MV-4-11 (cell line): ENCODE measurements around the gene TMPRSS2.
"Not testable (repeated sequence)": the region's sequence is repeated elsewhere in the genome, so short reads cannot be mapped to it uniquely, and the experiment has no call there.

Source experiments
- DNase-seq: peaks from one replicate; lab custom pipeline; 2025; lab: John Stamatoyannopoulos, UW

Gene TMPRSS2

DNA sequence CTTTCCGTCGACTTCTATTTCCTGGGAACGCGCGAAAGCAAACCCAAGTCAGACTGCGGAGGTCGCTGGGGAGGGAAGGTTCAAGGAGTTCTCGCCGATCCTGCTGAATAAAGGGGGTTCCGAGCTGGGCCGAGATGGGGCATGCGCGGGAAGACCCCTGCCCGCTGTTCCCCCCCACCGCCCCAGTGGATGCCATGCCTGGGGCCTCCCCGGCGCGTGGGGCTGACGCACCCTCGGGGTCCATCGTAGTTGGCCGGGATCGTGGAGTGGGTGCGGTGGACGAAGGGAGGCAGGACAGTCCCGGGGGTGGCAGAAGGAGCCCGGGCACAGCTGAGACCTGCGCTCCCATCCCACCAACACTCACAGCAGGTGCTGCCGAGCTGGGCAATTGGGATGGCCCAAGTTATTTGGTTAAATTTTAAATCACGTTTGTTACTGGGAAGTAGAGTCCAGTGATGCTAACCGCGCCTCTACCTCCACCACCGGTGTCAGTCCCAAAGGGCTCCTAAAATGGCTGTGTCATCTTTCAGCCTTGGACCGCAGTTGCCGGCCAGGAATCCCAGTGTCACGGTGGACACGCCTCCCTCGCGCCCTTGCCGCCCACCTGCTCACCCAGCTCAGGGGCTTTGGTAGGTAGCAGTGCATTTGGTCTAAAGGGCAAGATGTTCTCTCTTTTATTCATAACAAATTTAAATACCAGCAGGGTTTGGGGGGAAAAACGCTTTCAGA is 81.1 kb downstream of the TMPRSS2 start:
- DNase-seq = no peak

DNA sequence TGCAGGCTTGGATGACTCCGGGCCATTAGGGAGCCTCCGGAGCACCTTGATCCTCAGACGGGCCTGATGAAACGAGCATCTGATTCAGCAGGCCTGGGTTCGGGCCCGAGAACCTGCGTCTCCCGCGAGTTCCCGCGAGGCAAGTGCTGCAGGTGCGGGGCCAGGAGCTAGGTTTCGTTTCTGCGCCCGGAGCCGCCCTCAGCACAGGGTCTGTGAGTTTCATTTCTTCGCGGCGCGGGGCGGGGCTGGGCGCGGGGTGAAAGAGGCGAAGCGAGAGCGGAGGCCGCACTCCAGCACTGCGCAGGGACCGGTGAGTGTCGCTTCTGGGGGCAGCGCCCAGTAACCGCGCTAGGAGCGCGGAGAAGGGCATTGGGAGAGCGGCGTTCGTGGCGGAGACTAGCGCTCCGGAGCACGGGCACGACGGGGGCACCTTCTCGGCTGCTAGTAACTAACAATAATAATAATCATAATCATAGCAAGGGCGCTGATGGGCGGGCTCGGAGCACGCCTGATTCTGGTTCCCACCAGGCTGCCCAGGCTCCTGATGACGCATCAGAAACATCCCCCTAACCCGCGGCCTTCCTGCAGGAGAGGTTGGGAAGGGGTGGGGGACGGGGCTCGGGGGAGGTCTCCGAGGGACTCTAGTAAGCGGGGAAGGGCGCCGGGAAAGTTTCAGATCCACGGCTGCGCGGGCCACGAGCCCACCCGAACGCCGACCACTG is 81.8 kb downstream of the TMPRSS2 start, which contains the start of gene MX1:
MX1 (plus strand) TSS at position 286 of the 722 bp plus-strand sequence. CDS start 5,832 bp downstream, outside the sequence.
- peak; percentile 4 for DNase-seq

DNA sequence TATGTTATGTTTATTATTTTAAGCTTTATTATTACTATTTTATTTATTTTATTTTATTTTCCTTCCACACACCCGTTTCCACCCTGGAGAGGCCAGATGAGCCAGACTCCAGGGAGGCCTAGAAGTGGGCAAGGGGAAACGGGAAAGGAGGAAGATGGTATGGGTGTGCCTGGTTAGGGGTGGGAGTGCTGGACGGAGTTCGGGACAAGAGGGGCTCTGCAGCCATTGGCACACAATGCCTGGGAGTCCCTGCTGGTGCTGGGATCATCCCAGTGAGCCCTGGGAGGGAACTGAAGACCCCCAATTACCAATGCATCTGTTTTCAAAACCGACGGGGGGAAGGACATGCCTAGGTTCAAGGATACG is 82.4 kb downstream of the TMPRSS2 start:
- no peak for DNase-seq

DNA sequence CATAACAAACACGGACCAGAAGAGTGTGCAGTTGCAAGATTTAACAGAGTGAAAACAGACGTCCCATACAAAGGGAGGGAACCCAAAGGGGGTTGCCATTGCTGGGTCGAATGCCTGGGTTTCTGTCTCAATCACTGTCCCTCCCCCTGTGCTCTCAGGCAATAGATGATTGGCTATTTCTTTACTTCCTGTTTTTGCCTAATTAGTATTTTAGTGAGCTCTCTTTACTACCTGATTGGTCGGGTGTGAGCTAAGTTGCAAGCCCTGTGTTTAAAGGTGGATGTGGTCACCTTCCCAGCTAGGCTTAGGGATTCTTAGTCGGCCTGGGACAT is 84.7 kb downstream of the TMPRSS2 start:
- DNase-seq = peak; percentile 16

DNA sequence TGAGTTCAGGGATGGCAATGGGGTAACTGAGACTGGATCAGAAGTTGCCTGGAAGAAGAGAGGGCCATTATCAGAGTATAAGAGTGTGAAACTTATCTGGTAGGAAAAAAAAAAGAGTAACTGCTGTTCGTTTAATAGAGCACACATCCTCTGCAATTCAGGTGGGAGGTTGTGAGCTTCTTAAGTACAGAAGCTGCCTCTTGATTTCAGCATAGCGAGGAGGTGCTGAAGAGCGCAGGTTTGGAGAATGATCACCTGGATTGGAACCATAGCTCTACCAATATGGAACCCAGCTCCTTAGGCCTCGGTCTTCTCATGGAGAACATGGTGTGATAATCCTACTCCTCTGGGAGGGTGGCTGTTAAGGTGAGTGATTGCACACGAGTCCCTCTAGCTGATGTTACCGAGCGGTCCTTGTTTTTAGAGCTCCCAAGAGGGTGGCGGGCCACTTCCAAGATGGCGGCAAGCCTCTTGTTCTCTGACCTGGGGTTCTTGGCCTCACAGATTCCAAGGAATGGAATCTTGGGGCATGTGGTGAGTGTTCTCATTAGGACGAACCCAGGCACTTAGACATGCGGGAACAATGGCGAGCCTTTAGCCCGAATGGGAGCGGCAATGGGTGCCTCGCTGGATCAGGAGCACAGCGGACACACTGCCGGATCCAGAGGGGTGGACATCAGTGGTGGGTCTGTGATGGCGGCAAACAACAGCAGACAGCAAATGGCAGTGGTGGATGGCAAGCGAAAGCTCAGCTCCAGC is 85.2 kb downstream of the TMPRSS2 start:
- no peak for DNase-seq

- DNase-seq = not testable (repeated sequence)
These were observed 87.0 kb downstream of the TMPRSS2 start for GRCh38 chr21:41420998-41421397.

GRCh38 chr21:41419921-41420862 is 87.8 kb downstream of the TMPRSS2 start:
- peak; percentile 81 for DNase-seq

GRCh38 chr21:41418956-41419680 is 88.8 kb downstream of the TMPRSS2 start:
- no peak for DNase-seq

DNA sequence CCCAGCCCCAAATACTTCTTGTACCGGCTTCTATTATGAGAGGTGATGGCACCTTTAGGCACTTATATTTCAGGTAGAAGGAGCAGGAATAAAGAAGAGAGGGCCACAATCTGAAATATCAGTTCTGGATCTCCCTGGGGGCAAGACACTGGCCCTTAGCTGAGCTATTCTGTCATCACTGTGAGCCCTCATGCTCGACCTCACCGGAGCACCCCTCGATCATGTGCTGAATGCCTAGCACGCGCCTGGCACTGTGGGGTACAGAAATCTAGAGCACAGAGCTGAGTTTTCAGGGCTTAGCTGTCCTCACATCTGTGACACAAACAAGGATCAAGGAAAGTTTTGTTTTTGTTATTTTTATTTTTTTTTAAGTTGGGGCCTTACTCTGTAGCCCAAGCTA is 89.6 kb downstream of the TMPRSS2 start:
- DNase-seq = no peak

GRCh38 chr21:41417505-41417904 is 90.5 kb downstream of the TMPRSS2 start:
- DNase-seq = not testable (repeated sequence)
